Fibroblast of lung (primary cell): ENCODE measurements around the gene SFSWAP. TPM values are rescaled to one million over a fixed set of nuclear protein-coding genes. Genes with fewer than 3 reads are reported as not detected.

Source experiments
- DNase-seq, 2 donors: peaks; one replicate each; pipeline versions ENCODE4 v3.0.0 to v3.0.0-alpha.2; 2010; ENCODE audit warnings: low read depth in 2 of 2
- H2AFZ ChIP-seq: 2 replicates; pipeline ENCODE4 v1.5.1; 2012; ENCODE audit warnings: low read length, control low read depth, inconsistent platforms
- H3K27ac ChIP-seq: 2 replicates; pipeline ENCODE4 v1.5.1; 2011; ENCODE audit warnings: low read length, control low read depth; ENCODE audit not compliant: insufficient read depth
- H3K27me3 ChIP-seq: 2 replicates; pipeline ENCODE4 v1.5.1; 2011; ENCODE audit warnings: mild to moderate bottlenecking, low read length; ENCODE audit not compliant: control insufficient read depth, insufficient read depth
- H3K36me3 ChIP-seq: 2 replicates; pipeline ENCODE4 v1.5.1; 2011; ENCODE audit warnings: low read length; ENCODE audit not compliant: control insufficient read depth, insufficient read depth
- H3K4me1 ChIP-seq: 2 replicates; pipeline ENCODE4 v1.5.1; 2011; ENCODE audit warnings: low read length; ENCODE audit not compliant: control insufficient read depth, insufficient read depth; ENCODE audit errors: extremely low read depth
- H3K4me2 ChIP-seq: 2 replicates; pipeline ENCODE4 v1.5.1; 2011; ENCODE audit warnings: low read length, control low read depth; ENCODE audit not compliant: insufficient read depth; ENCODE audit errors: extremely low read depth
- H3K4me3 ChIP-seq, 4 experiments: fragments of 200-600 bp in 1 of 4; sonication (generic) in 1 of 4; replicated peaks in 1 of 4; 2 replicates each; pipeline ENCODE4 v1.5.1; 2011 to 2016; ENCODE audit warnings: low read length in 4 of 4, low read depth in 3 of 4, mild to moderate bottlenecking in 3 of 4, control low read depth in 2 of 4, inconsistent platforms in 1 of 4, mixed read lengths in 1 of 4; ENCODE audit not compliant: insufficient read depth in 1 of 4; ENCODE audit errors: control extremely low read depth in 1 of 4
- H3K79me2 ChIP-seq: 2 replicates; pipeline ENCODE4 v1.5.1; 2012; ENCODE audit warnings: mild to moderate bottlenecking, low read length, inconsistent platforms; ENCODE audit not compliant: control insufficient read depth, insufficient read depth
- H3K9ac ChIP-seq: 2 replicates; pipeline ENCODE4 v1.5.1; 2011; ENCODE audit warnings: mild to moderate bottlenecking, low read length, control low read depth; ENCODE audit not compliant: insufficient read depth
- H3K9me3 ChIP-seq: 2 replicates; pipeline ENCODE4 v1.5.1; 2012; ENCODE audit warnings: low read depth, low read length; ENCODE audit not compliant: control insufficient read depth, insufficient read depth
- H4K20me1 ChIP-seq: 2 replicates; pipeline ENCODE4 v1.5.1; 2011; ENCODE audit warnings: low read length; ENCODE audit not compliant: control insufficient read depth, insufficient read depth; ENCODE audit errors: extremely low read depth
- CTCF ChIP-seq, 2 donors: IDR thresholded peaks in 1 of 2; conservative IDR thresholded peaks in 1 of 2; 1 replicate in 1 of 2; 2 replicates in 1 of 2; pipeline ENCODE4 v1.5.1; 2011 to 2012; ENCODE audit warnings: low read length in 2 of 2, control low read depth in 1 of 2, inconsistent platforms in 1 of 2, low read depth in 1 of 2, mild to moderate bottlenecking in 1 of 2
- EZH2 ChIP-seq: IDR thresholded peaks from 2 replicates; pipeline ENCODE4 v1.5.1; 2012; ENCODE audit warnings: low read length, control low read depth, mild to moderate bottlenecking; ENCODE audit errors: missing control alignments
- polyA plus RNA-seq, 2 donors: library from polyadenylated mRNA; depleted of rRNA in 1 of 2; stranded (reverse) in 1 of 2; unstranded in 1 of 2; fragments of >200 nt; gene quantifications; 2 replicates each; pipeline ENCODE4 v1.2.1, GENCODE V29; 2011 to 2012; ENCODE audit warnings: missing spikeins in 1 of 2
- total RNA-seq: library from RNA; depleted of rRNA; stranded (reverse); fragments of >200 nt; gene quantifications from 2 replicates; pipeline ENCODE4 v1.2.1, GENCODE V29; 2014

Gene SFSWAP
- total and polyA plus RNA-seq, 2 donors (not counting 1 experiment from before 2014, with no cell fraction given), result 9.9 to 23.3 TPM

GRCh38 chr12:131753757-131754156 is 42.9 kb downstream of the SFSWAP start:
- TF ChIP-seq EZH2, result no peak
- TF ChIP-seq CTCF (conservative IDR thresholded peaks at IDR 0.05 in 1 of 2, IDR thresholded peaks at IDR 0.05 in 1 of 2; ENCODE audit: low read depth in 1 of 2, low read length in 2 of 2), result no peak
- Histone ChIP-seq H3K27ac (no peak overlapping the region), H3K4me2 (no peak overlapping the region), H4K20me1 (no peaks in the 10 kb centered on the region), H2AFZ (no peak overlapping the region), H3K36me3 (peaks cover 22% of the 10 kb centered on the region), H3K79me2 (no peaks in the 10 kb centered on the region), H3K4me3 (no peak overlapping the region), H3K4me1 (no peaks in the 10 kb centered on the region), H3K9ac (no peak overlapping the region), H3K27me3 (no peaks in the 10 kb centered on the region), H3K9me3 (no peaks in the 10 kb centered on the region)
- no peak for DNase-seq

DNA sequence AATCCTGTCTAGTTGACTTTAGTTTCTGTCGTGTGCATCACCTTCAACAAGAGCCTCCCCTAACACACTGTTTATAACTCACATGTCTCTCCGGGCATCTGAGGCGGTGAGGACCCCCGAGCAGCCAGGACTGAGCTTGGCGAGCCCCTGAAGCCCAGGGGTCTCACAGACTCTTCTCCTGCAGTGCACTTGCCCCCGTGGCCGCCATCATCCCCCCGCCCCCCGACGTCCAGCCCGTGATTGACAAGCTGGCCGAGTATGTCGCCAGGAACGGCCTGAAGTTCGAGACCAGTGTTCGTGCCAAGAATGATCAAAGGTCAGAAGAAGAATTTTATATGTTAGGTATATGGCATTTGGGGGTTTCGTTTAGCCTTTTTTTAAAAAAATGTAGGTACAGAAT is 43.3 kb downstream of the SFSWAP start:
- Histone ChIP-seq H3K27ac (no peak overlapping the region), H3K9ac (no peak overlapping the region), H3K9me3 (no peaks in the 10 kb centered on the region), H4K20me1 (no peaks in the 10 kb centered on the region), H3K4me2 (no peak overlapping the region), H3K4me3 (no peak overlapping the region), H3K27me3 (no peaks in the 10 kb centered on the region), H3K4me1 (no peaks in the 10 kb centered on the region), H2AFZ (no peak overlapping the region), H3K36me3 (peaks cover 22% of the 10 kb centered on the region), H3K79me2 (no peaks in the 10 kb centered on the region)
- TF ChIP-seq EZH2 (no peak), CTCF (conservative IDR thresholded peaks at IDR 0.05 in 1 of 2, IDR thresholded peaks at IDR 0.05 in 1 of 2; ENCODE audit: low read depth in 1 of 2, low read length in 2 of 2) (no peak)
- no peak for DNase-seq

- no peak overlapping the region for H3K4me3 ChIP-seq
- no peak for TF ChIP-seq EZH2
- peak in 1 of 2 donors; percentile 38 for TF ChIP-seq CTCF (conservative IDR thresholded peaks at IDR 0.05 in 1 of 2, IDR thresholded peaks at IDR 0.05 in 1 of 2; ENCODE audit: low read depth in 1 of 2, low read length in 2 of 2)
- peaks cover 22% of the 10 kb centered on the region for H3K36me3 ChIP-seq
- no peaks in the 10 kb centered on the region for H3K79me2 ChIP-seq
- H3K9ac ChIP-seq, result no peak overlapping the region
- H3K27ac ChIP-seq, result no peak overlapping the region
- H3K4me1 ChIP-seq, result no peaks in the 10 kb centered on the region
- H3K4me2 ChIP-seq, result no peak overlapping the region
- peak in 1 of 2 donors; percentile 31 for DNase-seq
- H4K20me1 ChIP-seq, result no peaks in the 10 kb centered on the region
- H3K27me3 ChIP-seq, result no peaks in the 10 kb centered on the region
- H3K9me3 ChIP-seq, result no peaks in the 10 kb centered on the region
- no peak overlapping the region for H2AFZ ChIP-seq
Measured at GRCh38 chr12:131755305-131756113, 44.6 kb downstream of the SFSWAP start.
